Thyroid gland (tissue), 4 donors: ENCODE data around the gene LCN12.

Experiments
- POLR2A ChIP-seq, 2 donors: fragments of 450-650 bp; IDR thresholded peaks; one replicate each; pipeline ENCODE4 v1.6.1; 2017; ENCODE audit warnings: antibody characterized with exemption in 2 of 2, mild to moderate bottlenecking in 2 of 2, moderate library complexity in 1 of 2
- TF ChIP-seq, protein P1 (sequence below), 6 experiments: fragments of 200-600 bp in 3 of 6; fragments of 450-650 bp in 3 of 6; sonication (generic) in 3 of 6; IDR thresholded peaks; one replicate each; pipeline ENCODE4 v1.5.1; 2016 to 2019; ENCODE audit warnings: antibody characterized with exemption in 6 of 6, mild to moderate bottlenecking in 2 of 6, inconsistent platforms in 1 of 6, moderate library complexity in 1 of 6

DNA sequence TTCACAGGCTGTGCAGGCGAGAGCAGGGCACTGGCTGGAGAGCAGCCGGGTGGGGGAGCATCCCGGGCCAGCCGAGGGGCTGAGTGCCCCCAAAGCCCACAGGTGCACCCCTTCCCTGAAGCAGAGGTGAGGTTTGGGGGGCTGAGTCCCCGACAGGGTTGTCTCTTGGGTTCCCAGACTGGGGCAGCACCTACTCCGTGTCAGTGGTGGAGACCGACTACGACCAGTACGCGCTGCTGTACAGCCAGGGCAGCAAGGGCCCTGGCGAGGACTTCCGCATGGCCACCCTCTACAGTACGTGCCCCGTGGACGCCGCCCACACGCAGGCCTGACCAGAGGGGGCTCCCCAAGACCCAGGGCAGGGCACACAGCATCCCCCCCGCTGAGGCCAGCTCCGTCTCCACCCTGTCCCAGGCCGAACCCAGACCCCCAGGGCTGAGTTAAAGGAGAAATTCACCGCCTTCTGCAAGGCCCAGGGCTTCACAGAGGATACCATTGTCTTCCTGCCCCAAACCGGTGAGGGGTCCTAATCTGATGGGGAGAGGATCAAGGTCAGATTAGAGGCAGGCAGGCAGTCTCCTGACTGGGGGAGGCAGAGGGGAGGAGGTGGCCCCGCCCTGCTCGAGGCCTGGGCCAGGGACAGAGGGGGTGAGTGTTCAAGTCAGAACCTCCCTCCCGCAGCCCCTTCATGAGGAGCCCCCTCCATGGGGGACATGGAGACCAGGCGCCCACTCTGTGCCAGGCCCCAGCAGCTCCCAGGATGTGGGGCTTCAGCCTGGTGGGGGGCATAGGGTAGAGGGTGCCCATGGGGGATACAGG is 27.9 kb downstream of the LCN12 start:
- TF ChIP-seq, protein P1, sequence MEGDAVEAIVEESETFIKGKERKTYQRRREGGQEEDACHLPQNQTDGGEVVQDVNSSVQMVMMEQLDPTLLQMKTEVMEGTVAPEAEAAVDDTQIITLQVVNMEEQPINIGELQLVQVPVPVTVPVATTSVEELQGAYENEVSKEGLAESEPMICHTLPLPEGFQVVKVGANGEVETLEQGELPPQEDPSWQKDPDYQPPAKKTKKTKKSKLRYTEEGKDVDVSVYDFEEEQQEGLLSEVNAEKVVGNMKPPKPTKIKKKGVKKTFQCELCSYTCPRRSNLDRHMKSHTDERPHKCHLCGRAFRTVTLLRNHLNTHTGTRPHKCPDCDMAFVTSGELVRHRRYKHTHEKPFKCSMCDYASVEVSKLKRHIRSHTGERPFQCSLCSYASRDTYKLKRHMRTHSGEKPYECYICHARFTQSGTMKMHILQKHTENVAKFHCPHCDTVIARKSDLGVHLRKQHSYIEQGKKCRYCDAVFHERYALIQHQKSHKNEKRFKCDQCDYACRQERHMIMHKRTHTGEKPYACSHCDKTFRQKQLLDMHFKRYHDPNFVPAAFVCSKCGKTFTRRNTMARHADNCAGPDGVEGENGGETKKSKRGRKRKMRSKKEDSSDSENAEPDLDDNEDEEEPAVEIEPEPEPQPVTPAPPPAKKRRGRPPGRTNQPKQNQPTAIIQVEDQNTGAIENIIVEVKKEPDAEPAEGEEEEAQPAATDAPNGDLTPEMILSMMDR (IDR thresholded peaks at IDR 0.05) = no peak
- TF ChIP-seq POLR2A (IDR thresholded peaks at IDR 0.05) = no peak
